Esophagus squamous epithelium (tissue), 4 donors: ENCODE results near the gene LACTBL1.

Experiments used
- POLR2A ChIP-seq, 4 donors: fragments of 450-650 bp; IDR thresholded peaks; one replicate each; pipeline ENCODE4 v1.6.1; 2017; ENCODE audit warnings: antibody characterized with exemption in 4 of 4, mild to moderate bottlenecking in 4 of 4, moderate library complexity in 3 of 4
- TF ChIP-seq, protein P1 (sequence below), 6 experiments: fragments of 450-650 bp in 4 of 6; fragments of 200-600 bp in 2 of 6; sonication (generic) in 2 of 6; IDR thresholded peaks; one replicate each; pipeline ENCODE4 v1.5.1; 2016 to 2019; ENCODE audit warnings: antibody characterized with exemption in 6 of 6, mild to moderate bottlenecking in 4 of 6, moderate library complexity in 4 of 6

DNA sequence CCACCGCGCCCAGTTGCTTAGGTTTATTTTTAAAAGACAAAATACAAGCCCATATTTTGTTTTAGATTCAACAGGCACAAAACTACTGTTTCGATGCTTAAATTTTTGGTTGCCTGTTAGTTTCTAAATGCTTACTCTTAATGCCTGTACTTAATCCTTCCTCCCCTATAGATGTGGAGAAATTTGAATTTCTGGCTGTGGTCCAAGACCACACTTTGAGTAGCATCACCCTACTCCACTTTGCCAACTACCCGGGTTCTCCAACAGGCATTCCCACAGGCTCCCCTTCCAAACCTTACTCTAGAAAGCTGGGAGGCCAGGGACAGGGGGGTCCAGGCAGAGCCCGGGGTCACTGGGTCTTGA is 20.0 kb downstream of the LACTBL1 start:
- TF ChIP-seq, protein P1, sequence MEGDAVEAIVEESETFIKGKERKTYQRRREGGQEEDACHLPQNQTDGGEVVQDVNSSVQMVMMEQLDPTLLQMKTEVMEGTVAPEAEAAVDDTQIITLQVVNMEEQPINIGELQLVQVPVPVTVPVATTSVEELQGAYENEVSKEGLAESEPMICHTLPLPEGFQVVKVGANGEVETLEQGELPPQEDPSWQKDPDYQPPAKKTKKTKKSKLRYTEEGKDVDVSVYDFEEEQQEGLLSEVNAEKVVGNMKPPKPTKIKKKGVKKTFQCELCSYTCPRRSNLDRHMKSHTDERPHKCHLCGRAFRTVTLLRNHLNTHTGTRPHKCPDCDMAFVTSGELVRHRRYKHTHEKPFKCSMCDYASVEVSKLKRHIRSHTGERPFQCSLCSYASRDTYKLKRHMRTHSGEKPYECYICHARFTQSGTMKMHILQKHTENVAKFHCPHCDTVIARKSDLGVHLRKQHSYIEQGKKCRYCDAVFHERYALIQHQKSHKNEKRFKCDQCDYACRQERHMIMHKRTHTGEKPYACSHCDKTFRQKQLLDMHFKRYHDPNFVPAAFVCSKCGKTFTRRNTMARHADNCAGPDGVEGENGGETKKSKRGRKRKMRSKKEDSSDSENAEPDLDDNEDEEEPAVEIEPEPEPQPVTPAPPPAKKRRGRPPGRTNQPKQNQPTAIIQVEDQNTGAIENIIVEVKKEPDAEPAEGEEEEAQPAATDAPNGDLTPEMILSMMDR (IDR thresholded peaks at IDR 0.05) = no peak
- no peak for TF ChIP-seq POLR2A (IDR thresholded peaks at IDR 0.05)
